Neural cell (in vitro differentiated cells): ENCODE measurements around the gene IP6K3. TPM values are rescaled to one million over a fixed set of nuclear protein-coding genes. Genes with fewer than 3 reads are reported as not detected.

Experiments used
- H2AFZ ChIP-seq: fragments of 200-600, 300-800 bp; sonication (generic), shearing (Covaris generic); 2 replicates; pipeline ENCODE4 v1.6.0; 2014; ENCODE audit warnings: low read depth, mild to moderate bottlenecking, antibody characterized with exemption, low read length, moderate library complexity
- H3F3A ChIP-seq: fragments of 200-600 bp; shearing (Covaris generic); 2 replicates; pipeline ENCODE4 v1.6.1; 2016; ENCODE audit warnings: mild to moderate bottlenecking, moderate library complexity, mixed read lengths, antibody characterized with exemption, low read length; ENCODE audit not compliant: insufficient read depth, poor library complexity, severe bottlenecking
- H3K27ac ChIP-seq: fragments of 200-600, 300-800 bp; sonication (generic), shearing (Covaris generic); 2 replicates; pipeline ENCODE4 v1.5.1; 2014; ENCODE audit warnings: mild to moderate bottlenecking, low read length, moderate library complexity
- H3K27me3 ChIP-seq: fragments of 300-800, 200-600 bp; sonication (generic), shearing (Covaris generic); 2 replicates; pipeline ENCODE4 v1.6.0; 2014; ENCODE audit warnings: mild to moderate bottlenecking, low read depth, low read length, moderate library complexity; ENCODE audit not compliant: insufficient read depth
- H3K36me3 ChIP-seq: fragments of 300-800, 200-600 bp; sonication (generic), shearing (Covaris generic); 2 replicates; pipeline ENCODE4 v1.5.1; 2014; ENCODE audit warnings: mild to moderate bottlenecking, antibody characterized with exemption, low read length, moderate library complexity; ENCODE audit not compliant: insufficient read depth
- H3K4me2 ChIP-seq: fragments of 300-800, 200-600 bp; sonication (generic), shearing (Covaris generic); 2 replicates; pipeline ENCODE4 v1.6.0; 2014; ENCODE audit warnings: mild to moderate bottlenecking, low read length
- H3K4me3 ChIP-seq: fragments of 300-800, 200-600 bp; sonication (generic), shearing (Covaris generic); 2 replicates; pipeline ENCODE4 v1.5.1; 2014; ENCODE audit warnings: mild to moderate bottlenecking, low read length, moderate library complexity
- H3K79me2 ChIP-seq: fragments of 200-600 bp; shearing (Covaris generic); replicated peaks from 2 replicates; pipeline ENCODE4 v1.6.0; 2014; ENCODE audit warnings: mild to moderate bottlenecking, low read length, moderate library complexity; ENCODE audit not compliant: insufficient read depth
- H3K9ac ChIP-seq: fragments of 300-800, 200-600 bp; sonication (generic), shearing (Covaris generic); 2 replicates; pipeline ENCODE4 v1.6.1; 2016; ENCODE audit warnings: mild to moderate bottlenecking, low read length, mixed read lengths
- H3K9me2 ChIP-seq: fragments of 200-600 bp; shearing (Covaris generic); 2 replicates; pipeline ENCODE4 v1.6.1; 2016; ENCODE audit warnings: mild to moderate bottlenecking, low read length, mixed read lengths; ENCODE audit not compliant: insufficient read depth
- H3K9me3 ChIP-seq: fragments of 200-600, 300-800 bp; sonication (generic), shearing (Covaris generic); 2 replicates; pipeline ENCODE4 v1.6.1; 2016; ENCODE audit warnings: mild to moderate bottlenecking, mixed run types, low read length, moderate library complexity, mixed read lengths
- H4K20me1 ChIP-seq: fragments of 200-600 bp; shearing (Covaris generic); 2 replicates; pipeline ENCODE4 v1.6.1; 2016; ENCODE audit warnings: mild to moderate bottlenecking, mixed run types; ENCODE audit not compliant: insufficient read depth
- EP300 ChIP-seq: fragments of 450-650 bp; conservative IDR thresholded peaks from 2 replicates; pipeline ENCODE4 v1.6.1; 2014; ENCODE audit warnings: antibody characterized with exemption, mild to moderate bottlenecking, moderate library complexity; ENCODE audit not compliant: poor library complexity, severe bottlenecking
- EZH2 ChIP-seq: fragments of 200-600, 300-800 bp; shearing (Covaris generic), sonication (generic); IDR thresholded peaks from 2 replicates; pipeline ENCODE4 v1.6.1; 2014; ENCODE audit warnings: antibody characterized with exemption, low read length, borderline replicate concordance, mild to moderate bottlenecking; ENCODE audit not compliant: insufficient read depth, poor library complexity, severe bottlenecking
- MXI1 ChIP-seq: fragments of 450-650 bp; conservative IDR thresholded peaks from 2 replicates; pipeline ENCODE4 v1.6.1; 2014; ENCODE audit warnings: antibody characterized with exemption, mild to moderate bottlenecking; ENCODE audit not compliant: poor library complexity, severe bottlenecking
- POLR2AphosphoS5 ChIP-seq: IDR thresholded peaks from 2 replicates; pipeline ENCODE4 v1.6.1; 2012
- RAD21 ChIP-seq: fragments of 450-650 bp; conservative IDR thresholded peaks from 2 replicates; pipeline ENCODE4 v1.6.1; 2014; ENCODE audit warnings: antibody characterized with exemption, mild to moderate bottlenecking, moderate library complexity
- SMC3 ChIP-seq: fragments of 450-650 bp; conservative IDR thresholded peaks from 2 replicates; pipeline ENCODE4 v1.6.1; 2014; ENCODE audit warnings: antibody characterized with exemption, mild to moderate bottlenecking, moderate library complexity; ENCODE audit not compliant: poor library complexity
- TAF1 ChIP-seq: IDR thresholded peaks from 2 replicates; pipeline ENCODE4 v1.6.1; 2012; ENCODE audit warnings: low read depth
- polyA plus RNA-seq: library from polyadenylated mRNA; depleted of rRNA; stranded (reverse); fragments of >200 nt; gene quantifications from 2 replicates; pipeline ENCODE4 v1.2.3, GENCODE V29; 2014
- TF ChIP-seq, protein P1 (sequence below): IDR thresholded peaks from 2 replicates; pipeline ENCODE4 v1.6.1; 2012; ENCODE audit warnings: borderline replicate concordance
- TF ChIP-seq, protein P2 (sequence below): fragments of 450-650 bp; IDR thresholded peaks from 2 replicates; pipeline ENCODE4 v1.5.1; 2014; ENCODE audit warnings: antibody characterized with exemption, mild to moderate bottlenecking, moderate library complexity; ENCODE audit not compliant: poor library complexity, severe bottlenecking

IP6K3 gene
- polyA plus RNA-seq, 1 donor from 2014 or later = not detected

DNA sequence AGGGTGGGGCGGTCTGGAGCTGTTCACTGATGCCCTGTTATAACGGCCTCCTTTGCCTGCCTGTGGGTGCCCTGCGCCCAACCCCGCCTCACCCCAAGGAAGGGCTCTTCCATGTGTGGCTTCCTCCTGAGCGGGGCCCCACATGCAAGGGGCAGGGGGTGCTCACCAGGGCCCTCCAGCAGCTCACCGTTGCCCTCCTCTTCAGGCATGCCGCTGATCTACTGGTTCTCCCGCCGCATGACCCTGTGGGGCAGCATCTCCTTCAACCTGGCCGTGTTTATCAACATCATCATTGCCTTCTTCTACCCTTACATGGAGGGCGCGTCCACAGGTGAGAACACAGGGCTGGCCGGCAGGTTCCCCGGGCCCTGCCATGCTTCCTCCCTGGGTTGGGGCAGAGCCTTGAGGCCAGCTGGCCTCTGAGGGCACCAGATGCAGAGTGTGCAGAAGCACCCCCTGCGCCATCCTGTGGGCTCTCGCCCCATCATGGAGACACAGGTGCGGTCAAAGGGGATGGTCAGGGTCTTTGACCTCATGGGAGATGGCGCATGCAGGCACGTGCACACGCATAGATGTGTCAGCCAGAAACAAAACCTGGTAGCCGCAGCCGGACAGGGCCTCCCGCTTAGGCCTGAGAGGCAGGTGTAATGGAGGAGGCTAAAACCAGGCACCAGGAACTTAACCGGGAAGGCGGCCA, 58.1 kb downstream of the IP6K3 start:
- H3K27me3 ChIP-seq = no peaks in the 10 kb centered on the region
- no peaks in the 10 kb centered on the region for H3K9me2 ChIP-seq
- no peak overlapping the region for H3K4me3 ChIP-seq
- no peaks in the 10 kb centered on the region for H3K9me3 ChIP-seq
- H3K27ac ChIP-seq = no peak overlapping the region
- H4K20me1 ChIP-seq = no peaks in the 10 kb centered on the region
- H3K4me2 ChIP-seq = no peak overlapping the region
- no peaks in the 10 kb centered on the region for H3K36me3 ChIP-seq
- H3K79me2 ChIP-seq = no peaks in the 10 kb centered on the region
- TF ChIP-seq, protein P1, sequence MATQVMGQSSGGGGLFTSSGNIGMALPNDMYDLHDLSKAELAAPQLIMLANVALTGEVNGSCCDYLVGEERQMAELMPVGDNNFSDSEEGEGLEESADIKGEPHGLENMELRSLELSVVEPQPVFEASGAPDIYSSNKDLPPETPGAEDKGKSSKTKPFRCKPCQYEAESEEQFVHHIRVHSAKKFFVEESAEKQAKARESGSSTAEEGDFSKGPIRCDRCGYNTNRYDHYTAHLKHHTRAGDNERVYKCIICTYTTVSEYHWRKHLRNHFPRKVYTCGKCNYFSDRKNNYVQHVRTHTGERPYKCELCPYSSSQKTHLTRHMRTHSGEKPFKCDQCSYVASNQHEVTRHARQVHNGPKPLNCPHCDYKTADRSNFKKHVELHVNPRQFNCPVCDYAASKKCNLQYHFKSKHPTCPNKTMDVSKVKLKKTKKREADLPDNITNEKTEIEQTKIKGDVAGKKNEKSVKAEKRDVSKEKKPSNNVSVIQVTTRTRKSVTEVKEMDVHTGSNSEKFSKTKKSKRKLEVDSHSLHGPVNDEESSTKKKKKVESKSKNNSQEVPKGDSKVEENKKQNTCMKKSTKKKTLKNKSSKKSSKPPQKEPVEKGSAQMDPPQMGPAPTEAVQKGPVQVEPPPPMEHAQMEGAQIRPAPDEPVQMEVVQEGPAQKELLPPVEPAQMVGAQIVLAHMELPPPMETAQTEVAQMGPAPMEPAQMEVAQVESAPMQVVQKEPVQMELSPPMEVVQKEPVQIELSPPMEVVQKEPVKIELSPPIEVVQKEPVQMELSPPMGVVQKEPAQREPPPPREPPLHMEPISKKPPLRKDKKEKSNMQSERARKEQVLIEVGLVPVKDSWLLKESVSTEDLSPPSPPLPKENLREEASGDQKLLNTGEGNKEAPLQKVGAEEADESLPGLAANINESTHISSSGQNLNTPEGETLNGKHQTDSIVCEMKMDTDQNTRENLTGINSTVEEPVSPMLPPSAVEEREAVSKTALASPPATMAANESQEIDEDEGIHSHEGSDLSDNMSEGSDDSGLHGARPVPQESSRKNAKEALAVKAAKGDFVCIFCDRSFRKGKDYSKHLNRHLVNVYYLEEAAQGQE = no peak
- TF ChIP-seq RAD21 (no peak), EP300 (no peak), POLR2AphosphoS5 (no peak), TAF1 (no peak)
- H2AFZ ChIP-seq = no peak overlapping the region
- H3K9ac ChIP-seq = no peak overlapping the region
- H3F3A ChIP-seq = no peaks in the 10 kb centered on the region

DNA sequence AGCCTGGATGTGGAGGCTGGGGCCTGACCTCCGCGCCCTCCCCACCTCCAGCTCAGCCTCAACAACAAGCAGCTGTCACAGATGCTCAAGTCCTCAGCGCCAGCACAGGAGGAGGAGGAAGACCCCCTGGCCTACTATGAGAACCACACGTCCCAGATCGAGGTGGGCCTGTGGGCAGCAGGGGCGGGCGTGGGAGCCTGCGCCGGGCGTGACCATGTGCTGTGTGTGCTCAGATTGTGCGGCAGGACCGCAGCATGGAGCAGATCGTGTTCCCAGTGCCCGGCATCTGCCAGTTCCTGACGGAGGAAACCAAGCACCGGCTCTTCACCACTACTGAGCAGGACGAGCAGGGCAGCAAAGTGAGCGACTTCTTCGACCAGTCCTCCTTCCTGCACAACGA, 58.7 kb downstream of the IP6K3 start:
- no peak overlapping the region for H3K4me3 ChIP-seq
- no peak overlapping the region for H2AFZ ChIP-seq
- H3K27ac ChIP-seq = no peak overlapping the region
- H3F3A ChIP-seq = no peaks in the 10 kb centered on the region
- H3K79me2 ChIP-seq = no peaks in the 10 kb centered on the region
- no peaks in the 10 kb centered on the region for H3K36me3 ChIP-seq
- no peaks in the 10 kb centered on the region for H3K9me2 ChIP-seq
- no peak overlapping the region for H3K4me2 ChIP-seq
- no peak for TF ChIP-seq POLR2AphosphoS5
- no peak for TF ChIP-seq MXI1
- TF ChIP-seq, protein P1 = no peak
- TF ChIP-seq, protein P2, sequence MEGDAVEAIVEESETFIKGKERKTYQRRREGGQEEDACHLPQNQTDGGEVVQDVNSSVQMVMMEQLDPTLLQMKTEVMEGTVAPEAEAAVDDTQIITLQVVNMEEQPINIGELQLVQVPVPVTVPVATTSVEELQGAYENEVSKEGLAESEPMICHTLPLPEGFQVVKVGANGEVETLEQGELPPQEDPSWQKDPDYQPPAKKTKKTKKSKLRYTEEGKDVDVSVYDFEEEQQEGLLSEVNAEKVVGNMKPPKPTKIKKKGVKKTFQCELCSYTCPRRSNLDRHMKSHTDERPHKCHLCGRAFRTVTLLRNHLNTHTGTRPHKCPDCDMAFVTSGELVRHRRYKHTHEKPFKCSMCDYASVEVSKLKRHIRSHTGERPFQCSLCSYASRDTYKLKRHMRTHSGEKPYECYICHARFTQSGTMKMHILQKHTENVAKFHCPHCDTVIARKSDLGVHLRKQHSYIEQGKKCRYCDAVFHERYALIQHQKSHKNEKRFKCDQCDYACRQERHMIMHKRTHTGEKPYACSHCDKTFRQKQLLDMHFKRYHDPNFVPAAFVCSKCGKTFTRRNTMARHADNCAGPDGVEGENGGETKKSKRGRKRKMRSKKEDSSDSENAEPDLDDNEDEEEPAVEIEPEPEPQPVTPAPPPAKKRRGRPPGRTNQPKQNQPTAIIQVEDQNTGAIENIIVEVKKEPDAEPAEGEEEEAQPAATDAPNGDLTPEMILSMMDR = no peak
- no peak for TF ChIP-seq SMC3
- no peak for TF ChIP-seq TAF1
- no peak for TF ChIP-seq RAD21
- no peak for TF ChIP-seq EZH2
- no peak for TF ChIP-seq EP300
- no peaks in the 10 kb centered on the region for H3K9me3 ChIP-seq
- no peaks in the 10 kb centered on the region for H3K27me3 ChIP-seq
- H3K9ac ChIP-seq = no peak overlapping the region
- H4K20me1 ChIP-seq = no peaks in the 10 kb centered on the region
